Ishikawa (cell line): ENCODE data around the gene ARHGAP12.

Experiments
- CEBPB ChIP-seq: IDR thresholded peaks from 2 replicates; pipeline ENCODE4 v1.6.1; 2012
- CREB1 ChIP-seq: IDR thresholded peaks from 2 replicates; pipeline ENCODE4 v1.6.1; 2012; ENCODE audit warnings: low read depth
- EGR1 ChIP-seq: IDR thresholded peaks from 2 replicates; pipeline ENCODE4 v1.6.1; 2012
- EP300 ChIP-seq: IDR thresholded peaks from 2 replicates; pipeline ENCODE4 v1.6.1; 2012; ENCODE audit warnings: borderline replicate concordance
- FOXM1 ChIP-seq: IDR thresholded peaks from 2 replicates; pipeline ENCODE4 v1.6.1; 2012; ENCODE audit warnings: low read depth, borderline replicate concordance
- MAX ChIP-seq: IDR thresholded peaks from 2 replicates; pipeline ENCODE4 v1.6.1; 2012
- NFIC ChIP-seq: IDR thresholded peaks from 2 replicates; pipeline ENCODE4 v1.6.1; 2012
- RAD21 ChIP-seq: IDR thresholded peaks from 2 replicates; pipeline ENCODE4 v1.6.1; 2012; ENCODE audit warnings: low read depth
- REST ChIP-seq: IDR thresholded peaks from 2 replicates; pipeline ENCODE4 v1.6.1; 2012; ENCODE audit warnings: low read depth, mild to moderate bottlenecking
- TAF1 ChIP-seq: IDR thresholded peaks from 2 replicates; pipeline ENCODE4 v1.6.1; 2012; ENCODE audit warnings: low read depth, mild to moderate bottlenecking
- TCF12 ChIP-seq: IDR thresholded peaks from 2 replicates; pipeline ENCODE4 v1.6.1; 2012; ENCODE audit warnings: low read depth
- TEAD4 ChIP-seq: IDR thresholded peaks from 2 replicates; pipeline ENCODE4 v1.6.1; 2012
- USF1 ChIP-seq: IDR thresholded peaks from 2 replicates; pipeline ENCODE4 v1.6.1; 2012
- YY1 ChIP-seq: IDR thresholded peaks from 2 replicates; pipeline ENCODE4 v1.6.1; 2012; ENCODE audit warnings: low read depth

- no peak for TF ChIP-seq CEBPB
- no peak for TF ChIP-seq MAX
- no peak for TF ChIP-seq EP300
- TF ChIP-seq YY1 = no peak
- TF ChIP-seq TAF1 = no peak
- TF ChIP-seq RAD21 = no peak
- TF ChIP-seq USF1 = no peak
- TF ChIP-seq CREB1 = no peak
- TF ChIP-seq TEAD4 = no peak
- no peak for TF ChIP-seq EGR1
- no peak for TF ChIP-seq REST
- no peak for TF ChIP-seq NFIC
- TF ChIP-seq FOXM1 = no peak
- TF ChIP-seq TCF12 = no peak
Observed at GRCh38 chr10:31944071-31944433, 15.4 kb upstream of the ARHGAP12 start.
